SK-N-SH (cell line): ENCODE data around the gene CDH13. TPM values are rescaled to one million over a fixed set of nuclear protein-coding genes. Genes with fewer than 3 reads are reported as not detected.
A peak's percentile ranks its signal among the peaks of the same experiment; 100 is the strongest.

Source experiments
- CTCF ChIA-PET: fragments of 300-600, 350-600 bp; formaldehyde crosslinking; extraction: SDS; loops from one replicate; lab custom pipeline; 2021; lab: Yijun Ruan, JAX
- POLR2A ChIA-PET: fragments of 350-600 bp; sonication (Branson Sonifier 250); formaldehyde crosslinking; extraction: SDS; loops from one replicate; lab custom pipeline; 2020; ENCODE audit warnings: antibody characterized with exemption, inconsistent platforms; lab: Yijun Ruan, JAX
- DNase-seq: peaks from one replicate; pipeline ENCODE4 v3.0.0; 2012
- H2AFZ ChIP-seq: fragments of 200-600 bp; sonication (generic); 2 replicates; pipeline ENCODE4 v1.8.1; 2016; ENCODE audit warnings: antibody characterized with exemption, mild to moderate bottlenecking, low read depth
- H3F3A ChIP-seq: fragments of 200-600 bp; sonication (generic); replicated peaks from 2 replicates; pipeline ENCODE3; 2016; ENCODE audit warnings: antibody characterized with exemption, mild to moderate bottlenecking; ENCODE audit not compliant: insufficient read depth
- H3K27ac ChIP-seq, 2 experiments: fragments of 200-500 bp in 1 of 2; fragments of 200-600 bp in 1 of 2; sonication (Bioruptor generic) in 1 of 2; sonication (generic), shearing (Covaris generic) in 1 of 2; 2 replicates each; pipeline versions ENCODE4 v1.5.1 to v1.6.1; 2014 to 2016; ENCODE audit warnings: low read depth in 2 of 2, inconsistent platforms in 1 of 2, low read length in 1 of 2, mild to moderate bottlenecking in 1 of 2, mixed read lengths in 1 of 2
- H3K27me3 ChIP-seq: fragments of 200-600 bp; sonication (generic), shearing (Covaris generic); 2 replicates; pipeline ENCODE4 v1.6.1; 2016; ENCODE audit warnings: mixed run types; ENCODE audit not compliant: insufficient read depth
- H3K36me3 ChIP-seq, 2 experiments: fragments of 200-500 bp in 1 of 2; fragments of 200-600 bp in 1 of 2; sonication (Bioruptor generic) in 1 of 2; sonication (generic) in 1 of 2; replicated peaks in 1 of 2; 2 replicates each; pipeline versions ENCODE3 to v1.5.1; 2014 to 2016; ENCODE audit warnings: low read length in 1 of 2, mild to moderate bottlenecking in 1 of 2; ENCODE audit not compliant: insufficient read depth in 2 of 2, control insufficient read depth in 1 of 2
- H3K4me1 ChIP-seq, 2 experiments: fragments of 200-500 bp in 1 of 2; fragments of 200-600 bp in 1 of 2; sonication (Bioruptor generic) in 1 of 2; sonication (generic), shearing (Covaris generic) in 1 of 2; 2 replicates each; pipeline versions ENCODE4 v1.5.1 to v1.6.1; 2014 to 2016; ENCODE audit warnings: low read depth in 1 of 2, low read length in 1 of 2, mixed run types in 1 of 2; ENCODE audit not compliant: insufficient read depth in 2 of 2, control insufficient read depth in 1 of 2
- H3K4me2 ChIP-seq: fragments of 200-600 bp; sonication (generic), shearing (Covaris generic); 2 replicates; pipeline ENCODE4 v1.6.1; 2017; ENCODE audit warnings: mixed run types
- H3K4me3 ChIP-seq, 2 experiments: fragments of 200-500 bp in 1 of 2; fragments of 200-600 bp in 1 of 2; sonication (Bioruptor generic) in 1 of 2; sonication (generic), shearing (Covaris generic) in 1 of 2; 2 replicates each; pipeline versions ENCODE4 v1.5.1 to v1.8.1; 2014 to 2016; ENCODE audit warnings: low read depth in 2 of 2, inconsistent platforms in 1 of 2, low read length in 1 of 2, mild to moderate bottlenecking in 1 of 2, mixed read lengths in 1 of 2, moderate library complexity in 1 of 2
- H3K79me2 ChIP-seq: fragments of 200-600 bp; sonication (generic); 2 replicates; pipeline ENCODE4 v1.8.1; 2017; ENCODE audit warnings: mild to moderate bottlenecking; ENCODE audit not compliant: insufficient read depth
- H3K9ac ChIP-seq: fragments of 200-600 bp; sonication (generic); 2 replicates; pipeline ENCODE4 v1.6.1; 2017; ENCODE audit warnings: mixed run types
- H3K9me2 ChIP-seq: fragments of 200-600 bp; sonication (generic); 2 replicates; pipeline ENCODE4 v1.6.1; 2017; ENCODE audit warnings: mixed run types
- H3K9me3 ChIP-seq: fragments of 200-600 bp; sonication (generic); 2 replicates; pipeline ENCODE4 v1.6.1; 2017; ENCODE audit warnings: mixed run types, mild to moderate bottlenecking, moderate library complexity
- H4K20me1 ChIP-seq: fragments of 200-600 bp; sonication (generic); 2 replicates; pipeline ENCODE4 v1.6.1; 2017; ENCODE audit warnings: mild to moderate bottlenecking, mixed run types; ENCODE audit not compliant: insufficient read depth
- ELF1 ChIP-seq: IDR thresholded peaks from 2 replicates; pipeline ENCODE4 v1.4.0; 2012
- EP300 ChIP-seq, 2 experiments: IDR thresholded peaks; 2 replicates each; pipeline versions ENCODE4 v1.4.0 to v1.6.1; 2012; ENCODE audit warnings: borderline replicate concordance in 1 of 2, low read depth in 1 of 2, low read length in 1 of 2
- IRF3 ChIP-seq: fragments of 150-350 bp; IDR thresholded peaks from 2 replicates; pipeline ENCODE4 v1.6.1; 2016; ENCODE audit warnings: mild to moderate bottlenecking, low read depth, low read length
- NFIC ChIP-seq: IDR thresholded peaks from 2 replicates; pipeline ENCODE4 v1.4.0; 2012; ENCODE audit warnings: borderline replicate concordance
- POLR2AphosphoS5 ChIP-seq: IDR thresholded peaks from 2 replicates; pipeline ENCODE4 v1.6.1; 2012; ENCODE audit warnings: low read depth, low read length
- RCOR1 ChIP-seq: fragments of 150-350 bp; IDR thresholded peaks from 2 replicates; pipeline ENCODE4 v1.6.1; 2017; ENCODE audit warnings: antibody characterized with exemption, low read length
- REST ChIP-seq: IDR thresholded peaks from 2 replicates; pipeline ENCODE4 v1.6.1; 2012; ENCODE audit warnings: mild to moderate bottlenecking, low read depth, low read length, moderate library complexity
- TCF12 ChIP-seq: IDR thresholded peaks from 2 replicates; pipeline ENCODE4 v1.4.0; 2012
- TEAD4 ChIP-seq: IDR thresholded peaks from 2 replicates; pipeline ENCODE4 v1.4.0; 2012; ENCODE audit warnings: mild to moderate bottlenecking, borderline replicate concordance; ENCODE audit not compliant: insufficient read depth
- ZBTB33 ChIP-seq: IDR thresholded peaks from 2 replicates; pipeline ENCODE4 v1.4.0; 2012; ENCODE audit warnings: low read depth, borderline replicate concordance
- WGBS: methylation state at CpG from one replicate; pipeline ENCODE4 v1.1.6; 2017; ENCODE audit warnings: low lambda C conversion rate; 5-methylcytosine and 5-hydroxymethylcytosine counted together
- polyA plus RNA-seq, 3 experiments: library from polyadenylated mRNA; depleted of rRNA; stranded (reverse); fragments of >200 nt; gene quantifications; 2 replicates each; pipeline ENCODE4 v1.2.3, GENCODE V29; 2012

CDH13 gene
- polyA plus RNA-seq, 1 of the 3 experiments (the other 2 are of a cell fraction) = 93.0 TPM

- TF ChIP-seq ZBTB33 (no peak), RCOR1 (no peak)
These were observed 367.2 kb downstream of the CDH13 start (continued) for GRCh38 chr16:82993926-82994325.

- Histone ChIP-seq H3K9me2 (no peaks in the 10 kb centered on the region), H3K4me3 (peak overlapping the region; percentile 31 to 50; a peak in 3 of 4 replicates), H2AFZ (peak overlapping the region; percentile 64), H4K20me1 (no peaks in the 10 kb centered on the region), H3K9ac (peak overlapping the region; percentile 53), H3F3A (peaks cover 17% of the 10 kb centered on the region)
- POLR2A ChIA-PET = no interaction called here
- WGBS = 6% methylated on average over 9 of the region's 9 CpGs
- no peak for TF ChIP-seq ELF1
- TF ChIP-seq TEAD4 = no peak
- no peak for TF ChIP-seq IRF3
- TF ChIP-seq EP300 (IDR thresholded peaks at IDR 0.05; ENCODE audit: borderline replicate concordance in 1 of 2, low read depth in 1 of 2, low read length in 1 of 2) = no peak
- TF ChIP-seq NFIC = no peak
- TF ChIP-seq REST = no peak
- TF ChIP-seq POLR2AphosphoS5 = no peak
- TF ChIP-seq TCF12 = no peak
- TF ChIP-seq, all 33 proteins: peak for 0
- CTCF ChIA-PET = no interaction called here
- no peak for DNase-seq
- Histone ChIP-seq H3K79me2 (no peaks in the 10 kb centered on the region; the same call in 1 of the 2 replicates), H3K27ac (peak overlapping the region; percentile 67 to 94; a peak in 3 of 4 replicates), H3K4me2 (peak overlapping the region; percentile 66), H3K4me1 (0 out of 4 replicates have a peak, but pooled peaks cover 0 to 3% of the 10 kb centered on the region in 2 experiments), H3K9me3 (no peaks in the 10 kb centered on the region), H3K36me3 (no peaks in the 10 kb centered on the region), H3K27me3 (no peaks in the 10 kb centered on the region)
These were observed 368.6 kb downstream of the CDH13 start for GRCh38 chr16:82995286-82995923.
